ENCODE results near the gene WDR62. TPM values are rescaled to one million over a fixed set of nuclear protein-coding genes. Genes with fewer than 3 reads are reported as not detected.
"Not testable (repeated sequence)": the region's sequence is repeated elsewhere in the genome, so short reads cannot be mapped to it uniquely, and the experiment has no call there.

Gene WDR62
- total RNA-seq, 4 donors from 2014 or later, result 0.17 to 0.62 (median 0.29) TPM

GRCh38 chr19:36040495-36040894 lies 14.2 kb upstream of the WDR62 start:
- H3K36me3 ChIP-seq, result peaks cover 0 to 31% of the 10 kb centered on the region in 2 donors
- TF ChIP-seq POLR2A (IDR thresholded peaks at IDR 0.05) (no peak), POLR2AphosphoS5 (IDR thresholded peaks at IDR 0.05) (no peak), EP300 (IDR thresholded peaks at IDR 0.05) (no peak), CTCF (IDR thresholded peaks at IDR 0.05) (no peak)
- peak overlapping the region in 2 of 4 donors; percentile 73 to 76 for H3K27ac ChIP-seq
- H3K4me3 ChIP-seq, result no peak overlapping the region
- no peaks in the 10 kb centered on the region for H3K9me3 ChIP-seq
- WGBS, 2 donors (ENCODE audit: low coverage in 1 of 2), result 80% methylated on average over 5 of the region's 6 CpGs; no CpG with 5 or more reads in 1 of the 2 donors
- no peaks in the 10 kb centered on the region for H3K27me3 ChIP-seq
- peaks cover 0 to 49% (median 4%) of the 10 kb centered on the region in 3 donors for H3K4me1 ChIP-seq
- ATAC-seq, result no peak

- peak overlapping the region; percentile 30 to 79 (median 74) for H3K27ac ChIP-seq
- peaks cover 0 to 53% (median 4%) of the 10 kb centered on the region in 3 donors for H3K4me1 ChIP-seq
- 85% methylated on average over 6 of the region's 6 CpGs for WGBS, 2 donors (ENCODE audit: low coverage in 1 of 2)
Observed at GRCh38 chr19:36041092-36041491, 13.6 kb upstream of the WDR62 start.

GRCh38 chr19:36041831-36042230 lies 12.9 kb upstream of the WDR62 start:
- Histone ChIP-seq H3K4me3 (no peak overlapping the region), H3K4me1 (peaks cover 0 to 61% (median 4%) of the 10 kb centered on the region in 3 donors), H3K27me3 (no peaks in the 10 kb centered on the region), H3K27ac (peak overlapping the region; percentile 55 to 79 (median 74)), H3K36me3 (peaks cover 0 to 31% of the 10 kb centered on the region in 2 donors), H3K9me3 (no peaks in the 10 kb centered on the region)
- TF ChIP-seq EP300 (IDR thresholded peaks at IDR 0.05) (no peak), POLR2AphosphoS5 (IDR thresholded peaks at IDR 0.05) (peak; percentile 56), CTCF (IDR thresholded peaks at IDR 0.05) (no peak)
- peak; percentile 92 for ATAC-seq
- WGBS, 2 donors (ENCODE audit: low coverage in 1 of 2), result 0 to 11% methylated on average over 3 of the region's 3 CpGs

More at GRCh38 chr19:36041092-36041491, 13.6 kb upstream of the WDR62 start:
- not testable (repeated sequence) for H3K4me3 ChIP-seq, H3K27me3 ChIP-seq, ATAC-seq, H3K9me3 ChIP-seq
- peaks cover 0 to 31% of the 10 kb centered on the region in 2 donors for H3K36me3 ChIP-seq

- WGBS, 2 donors (ENCODE audit: low coverage in 1 of 2), result 68 to 75% methylated on average over 2 of the region's 2 CpGs
- peaks cover 0 to 13% of the 10 kb centered on the region in 2 donors for H3K36me3 ChIP-seq
- H3K4me3 ChIP-seq, result no peak overlapping the region
- ATAC-seq, result no peak
- peaks cover 0 to 74% (median 4%) of the 10 kb centered on the region in 3 donors for H3K4me1 ChIP-seq
- no peaks in the 10 kb centered on the region for H3K9me3 ChIP-seq
- no peak for TF ChIP-seq POLR2A (IDR thresholded peaks at IDR 0.05)
- no peak for TF ChIP-seq POLR2AphosphoS5 (IDR thresholded peaks at IDR 0.05)
- TF ChIP-seq EP300 (IDR thresholded peaks at IDR 0.05), result no peak
- TF ChIP-seq CTCF (IDR thresholded peaks at IDR 0.05), result no peak
- peak overlapping the region; percentile 1 to 79 (median 74) for H3K27ac ChIP-seq
- H3K27me3 ChIP-seq, result no peaks in the 10 kb centered on the region
Observed at GRCh38 chr19:36043952-36044351, 10.7 kb upstream of the WDR62 start.

- Histone ChIP-seq H3K9me3 (no peaks in the 10 kb centered on the region), H3K4me3 (no peak overlapping the region), H3K36me3 (no peaks in the 10 kb centered on the region), H3K27me3 (no peaks in the 10 kb centered on the region), H3K4me1 (peaks cover 0 to 71% (median 4%) of the 10 kb centered on the region in 3 donors), H3K27ac (peak overlapping the region; percentile 40 to 76 (median 74))
- WGBS, 2 donors (ENCODE audit: low coverage in 1 of 2), result 49 to 68% methylated on average over 2 to 5 of the region's 5 CpGs
- TF ChIP-seq POLR2A (IDR thresholded peaks at IDR 0.05) (no peak), POLR2AphosphoS5 (IDR thresholded peaks at IDR 0.05) (peak; percentile 38)
- peak; percentile 46 for ATAC-seq
Observed at GRCh38 chr19:36046443-36047050, 8.2 kb upstream of the WDR62 start.

GRCh38 chr19:36047835-36048234 lies 6.9 kb upstream of the WDR62 start:
- no peaks in the 10 kb centered on the region for H3K9me3 ChIP-seq
- H3K4me1 ChIP-seq, result peaks cover 0 to 67% (median 4%) of the 10 kb centered on the region in 3 donors
- no peak overlapping the region for H3K4me3 ChIP-seq
- H3K27ac ChIP-seq, result peak overlapping the region in 3 of 4 donors; percentile 14 to 76 (median 73)
- ATAC-seq, result no peak
- H3K36me3 ChIP-seq, result no peaks in the 10 kb centered on the region
- TF ChIP-seq POLR2AphosphoS5 (IDR thresholded peaks at IDR 0.05), result no peak
- TF ChIP-seq CTCF (IDR thresholded peaks at IDR 0.05), result no peak
- TF ChIP-seq EP300 (IDR thresholded peaks at IDR 0.05), result no peak
- TF ChIP-seq POLR2A (IDR thresholded peaks at IDR 0.05), result no peak
- H3K27me3 ChIP-seq, result no peaks in the 10 kb centered on the region
